Parathyroid adenoma (tissue), 2 donors: ENCODE data around the gene ABTB2.

ENCODE experiments used
- H2AFZ ChIP-seq: fragments of 300-600 bp; sonication (generic); one replicate; pipeline ENCODE4 v1.7.0; 2017; ENCODE audit warnings: antibody characterized with exemption, mild to moderate bottlenecking
- H3K27ac ChIP-seq: fragments of 300-600 bp; sonication (generic); one replicate; pipeline ENCODE4 v1.7.0; 2017
- H3K27me3 ChIP-seq: fragments of 300-600 bp; sonication (generic); one replicate; pipeline ENCODE4 v1.7.0; 2017; ENCODE audit warnings: low read length; ENCODE audit not compliant: control insufficient read depth, insufficient read depth
- H3K36me3 ChIP-seq: fragments of 300-600 bp; sonication (generic); one replicate; pipeline ENCODE4 v1.7.0; 2017; ENCODE audit warnings: low read length; ENCODE audit not compliant: control insufficient read depth, insufficient read depth
- H3K4me1 ChIP-seq: fragments of 300-600 bp; sonication (generic); one replicate; pipeline ENCODE4 v1.7.0; 2017; ENCODE audit warnings: control low read depth
- H3K4me2 ChIP-seq: fragments of 300-600 bp; sonication (generic); one replicate; pipeline ENCODE4 v1.7.0; 2017; ENCODE audit warnings: low read length
- H3K4me3 ChIP-seq: fragments of 300-600 bp; sonication (generic); one replicate; pipeline ENCODE4 v1.7.0; 2017; ENCODE audit warnings: low read depth, low read length
- H3K79me2 ChIP-seq: fragments of 300-600 bp; sonication (generic); one replicate; pipeline ENCODE4 v1.7.0; 2017; ENCODE audit warnings: control low read depth
- H3K9ac ChIP-seq: fragments of 300-600 bp; sonication (generic); one replicate; pipeline ENCODE4 v1.7.0; 2017; ENCODE audit warnings: mild to moderate bottlenecking
- H3K9me3 ChIP-seq: fragments of 300-600 bp; sonication (generic); one replicate; pipeline ENCODE4 v1.7.0; 2017; ENCODE audit warnings: low read length; ENCODE audit not compliant: control insufficient read depth
- CTCF ChIP-seq: fragments of 300-600 bp; sonication (generic); IDR thresholded peaks from one replicate; pipeline ENCODE4 v1.7.0; 2017; ENCODE audit warnings: antibody characterized with exemption, mild to moderate bottlenecking
- donor health status: primary hyperparathyroidism.

ABTB2 gene

DNA sequence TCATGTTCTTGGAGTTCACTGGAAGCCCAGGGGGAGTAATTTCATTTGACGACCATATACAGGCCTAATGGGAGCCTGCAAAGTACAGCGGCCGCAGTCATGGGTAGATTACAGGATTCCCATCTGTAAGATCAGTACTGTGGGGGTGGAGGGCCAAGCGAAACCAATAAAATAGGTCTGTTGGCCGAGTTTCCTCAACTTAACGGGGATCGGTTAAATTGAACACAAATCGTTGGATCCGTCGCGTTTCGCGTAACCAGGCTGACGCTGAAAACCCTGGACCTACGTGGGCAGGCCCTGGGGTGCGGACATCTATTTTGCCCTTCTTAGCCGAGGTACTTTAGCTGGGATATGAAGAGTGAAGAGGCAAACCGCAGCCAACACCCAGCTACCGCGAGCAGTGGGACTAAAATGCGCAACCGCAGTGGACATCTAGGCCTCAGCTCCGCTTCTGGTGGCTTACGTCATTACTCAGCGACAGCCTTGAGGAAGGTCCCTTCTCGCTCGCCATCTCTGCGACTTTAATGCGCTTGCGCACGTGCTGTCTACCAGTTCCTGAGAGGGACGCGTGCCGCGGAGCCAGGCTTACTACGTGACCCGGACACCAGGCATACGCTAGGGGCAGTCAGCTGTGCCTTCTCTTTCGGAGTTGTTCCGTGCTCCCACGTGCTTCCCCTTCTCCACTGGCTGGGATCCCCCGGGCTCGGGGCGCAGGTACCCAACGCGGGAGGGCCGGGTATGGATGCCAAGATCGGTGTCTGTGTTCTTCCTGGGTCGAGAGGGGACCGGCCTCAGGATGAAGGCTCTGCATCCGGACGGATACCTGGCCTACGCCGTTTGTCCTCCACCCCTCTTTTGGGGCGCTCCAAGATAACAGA is 252.5 kb downstream of the ABTB2 start, which contains the start of gene NAT10:
Gene NAT10, plus strand, starts transcription at position 551 of the 878 bp plus-strand sequence. CDS start 2,597 bp downstream, outside the sequence.
- no peaks in the 10 kb centered on the region for H3K27me3 ChIP-seq
- H3K27ac ChIP-seq, result peak within 1 kb of the TSS; percentile 92
- peak within 1 kb of the TSS; percentile 89 for H3K4me2 ChIP-seq
- H3K4me3 ChIP-seq, result peak within 1 kb of the TSS; percentile 90
- peaks cover 6% of the 10 kb centered on the region for H3K79me2 ChIP-seq
- peak within 1 kb of the TSS; percentile 92 for H2AFZ ChIP-seq
- peak within 1 kb of the TSS; percentile 87 for H3K9ac ChIP-seq
- no peak for TF ChIP-seq CTCF
- no peaks in the 10 kb centered on the region for H3K36me3 ChIP-seq
- H3K4me1 ChIP-seq, result no peaks in the 10 kb centered on the region
- no peaks in the 10 kb centered on the region for H3K9me3 ChIP-seq

DNA sequence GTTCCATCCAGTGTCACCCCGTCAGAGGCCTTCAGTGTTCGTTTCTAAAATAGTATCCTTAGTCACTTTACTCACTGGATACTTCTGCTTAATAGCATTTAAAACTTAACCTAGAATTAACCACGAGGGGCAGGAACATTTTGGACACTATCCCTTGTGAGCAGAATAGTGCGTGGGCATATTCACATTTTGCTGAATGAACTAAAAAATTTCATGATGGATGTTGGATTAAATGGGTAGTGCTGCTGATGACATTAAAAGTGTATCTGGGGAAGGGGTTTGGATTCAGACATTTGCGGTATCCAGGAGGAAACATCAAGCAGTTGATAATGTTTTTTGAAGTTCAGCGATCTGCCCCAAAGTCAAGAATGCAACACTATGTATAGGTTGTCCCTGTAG is 253.1 kb downstream of the ABTB2 start:
- Histone ChIP-seq H3K4me2 (peak overlapping the region; percentile 89), H3K36me3 (no peaks in the 10 kb centered on the region), H3K79me2 (peaks cover 6% of the 10 kb centered on the region), H3K4me1 (no peaks in the 10 kb centered on the region), H2AFZ (peak overlapping the region; percentile 92), H3K9ac (no peak overlapping the region), H3K4me3 (peak overlapping the region; percentile 90), H3K9me3 (no peaks in the 10 kb centered on the region), H3K27ac (peak overlapping the region; percentile 92), H3K27me3 (no peaks in the 10 kb centered on the region)
- no peak for TF ChIP-seq CTCF
